ENCODE measurements around the gene RPP30. TPM values are rescaled to one million over a fixed set of nuclear protein-coding genes. Genes with fewer than 3 reads are reported as not detected.
"Not testable (repeated sequence)": the region's sequence is repeated elsewhere in the genome, so short reads cannot be mapped to it uniquely, and the experiment has no call there.

The RPP30 gene
- total and polyA plus RNA-seq, 11 donors, result 26.4 to 39.9 (median 32.0) TPM

- WGBS, 4 donors, result 83 to 89% (median 85%) methylated on average over 8 of the region's 8 CpGs
- no peak for TF ChIP-seq POLR2A (IDR thresholded peaks at IDR 0.05)
- no peak for TF ChIP-seq CTCF (IDR thresholded peaks at IDR 0.05)
These were observed 66.0 kb downstream of the RPP30 start for GRCh38 chr10:90937645-90938258.

DNA sequence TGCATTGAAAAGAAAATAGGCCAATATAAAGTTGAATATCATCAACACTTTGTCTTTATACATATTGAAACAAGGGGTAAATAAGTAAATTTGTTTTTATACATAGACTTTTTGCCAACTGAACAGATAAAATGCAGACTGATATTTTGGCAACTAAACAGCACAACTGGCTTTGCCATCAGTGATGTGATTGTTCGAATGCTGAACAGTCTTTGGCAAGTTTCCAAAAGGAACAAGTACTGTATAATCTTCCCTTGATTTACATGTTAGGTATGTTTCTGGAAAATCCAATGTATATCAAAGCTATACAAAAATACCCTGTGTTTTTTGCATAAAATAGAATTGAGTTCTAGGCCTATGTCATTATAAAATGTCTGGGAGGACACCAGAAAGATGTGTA lies 67.3 kb downstream of the RPP30 start:
- ATAC-seq (no peak), DNase-seq (no peak)
- WGBS, 4 donors, result 14 to 25% (median 24%) methylated on average over 1 of the region's 1 CpG
- Histone ChIP-seq H3K27ac (no peak overlapping the region), H3K9me3 (no peaks in the 10 kb centered on the region), H3K36me3 (no peaks in the 10 kb centered on the region), H3K27me3 (no peaks in the 10 kb centered on the region), H3K4me3 (no peak overlapping the region), H3K4me1 (peaks cover 0 to 16% (median 0%) of the 10 kb centered on the region in 12 donors)
- intact Hi-C loops (cut with DNase I), result loop anchor here in 1 of 10 donors (5.0 kb wide), 1 partner anchor 43 kb away; no protein-coding TSS in a partner anchor
- TF ChIP-seq POLR2A (IDR thresholded peaks at IDR 0.05), result no peak
- no peak for TF ChIP-seq CTCF (IDR thresholded peaks at IDR 0.05)

More at GRCh38 chr10:90937645-90938258, 66.0 kb downstream of the RPP30 start:
- Histone ChIP-seq H3K4me1 (peaks cover 0 to 16% (median 0%) of the 10 kb centered on the region in 12 donors), H3K27me3 (no peaks in the 10 kb centered on the region), H3K36me3 (no peaks in the 10 kb centered on the region), H3K4me3 (no peak overlapping the region), H3K9me3 (no peaks in the 10 kb centered on the region), H3K27ac (no peak overlapping the region)
- ATAC-seq (no peak), DNase-seq (no peak)
- intact Hi-C loops (cut with DNase I), result loop anchor here in 1 of 10 donors (5.0 kb wide), 1 partner anchor 45 kb away; no protein-coding TSS in a partner anchor

DNA sequence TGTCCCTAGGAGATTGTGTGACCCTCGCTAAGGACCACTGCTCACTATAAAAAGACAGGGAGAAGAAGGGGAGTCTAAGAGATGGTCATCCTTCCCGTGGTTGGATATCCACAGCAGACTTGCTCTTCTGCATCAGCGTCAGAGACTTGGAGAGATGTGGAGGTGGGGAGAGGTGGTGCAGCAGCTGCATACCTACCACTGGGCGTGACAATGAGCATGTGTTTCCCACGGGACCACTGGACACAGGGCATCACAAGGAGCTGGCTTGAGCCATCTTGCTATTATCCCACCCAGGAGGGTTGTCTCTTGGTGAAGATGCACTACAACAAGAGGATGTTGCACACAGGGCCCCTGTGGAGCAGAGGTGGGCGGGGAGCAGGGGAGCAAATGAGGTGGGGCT lies 67.9 kb downstream of the RPP30 start:
- intact Hi-C loops (cut with DNase I), result loop anchor here in 1 of 10 donors (5.0 kb wide), 1 partner anchor 43 kb away; no protein-coding TSS in a partner anchor
- WGBS, 4 donors, result 92 to 96% (median 95%) methylated on average over 6 of the region's 6 CpGs
- H3K4me1 ChIP-seq, result peaks cover 0 to 16% (median 0%) of the 10 kb centered on the region in 12 donors
- no peaks in the 10 kb centered on the region for H3K27me3 ChIP-seq
- H3K27ac ChIP-seq, result no peak overlapping the region
- no peak for TF ChIP-seq CTCF (IDR thresholded peaks at IDR 0.05)
- no peaks in the 10 kb centered on the region for H3K9me3 ChIP-seq
- DNase-seq (no peak), ATAC-seq (peak in 1 of 4 donors; percentile 9)
- no peak overlapping the region for H3K4me3 ChIP-seq
- H3K36me3 ChIP-seq, result no peaks in the 10 kb centered on the region

GRCh38 chr10:90942980-90943379 lies 71.2 kb downstream of the RPP30 start:
- H3K4me3 ChIP-seq; H3K9me3 ChIP-seq; H3K4me1 ChIP-seq; H3K27me3 ChIP-seq; ATAC-seq; intact Hi-C loops (cut with DNase I); DNase-seq; H3K36me3 ChIP-seq; H3K27ac ChIP-seq: not testable (repeated sequence)
- WGBS, 4 donors, result 81 to 86% (median 86%) methylated on average over 3 of the region's 3 CpGs

DNA sequence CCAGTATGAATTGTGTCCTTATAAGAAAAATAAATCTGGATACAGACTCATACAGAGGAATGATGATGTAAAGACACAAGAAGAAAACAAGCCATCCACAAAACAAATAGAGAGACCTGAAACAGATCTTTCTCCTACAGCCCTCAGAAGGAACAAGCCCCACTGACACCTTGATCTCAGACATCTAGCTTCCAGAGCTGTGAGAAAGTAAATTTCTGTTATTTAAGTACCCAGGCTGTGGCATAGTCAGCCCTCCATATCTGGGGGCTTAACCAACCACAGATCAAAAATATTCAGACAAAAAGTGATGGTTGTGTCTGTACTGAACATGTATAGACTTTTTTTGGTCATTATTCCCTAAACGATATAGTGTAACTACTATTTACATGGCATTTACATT lies 73.0 kb downstream of the RPP30 start:
- H3K27ac ChIP-seq, result no peak overlapping the region
- no peak for ATAC-seq
- no peak overlapping the region for H3K4me3 ChIP-seq
- 0 to 89% (median 43%) methylated on average over 1 of the region's 1 CpG for WGBS, 4 donors
- H3K36me3 ChIP-seq, result no peaks in the 10 kb centered on the region
- TF ChIP-seq POLR2A (IDR thresholded peaks at IDR 0.05) (no peak), CTCF (IDR thresholded peaks at IDR 0.05) (no peak)
- H3K9me3 ChIP-seq, result peaks cover 0 to 2% (median 0%) of the 10 kb centered on the region in 12 donors
- H3K4me1 ChIP-seq, result no peaks in the 10 kb centered on the region
- intact Hi-C loops (cut with DNase I), result no loop called here
- no peaks in the 10 kb centered on the region for H3K27me3 ChIP-seq
- DNase-seq, result no peak
